NCI-H1694 (cell line): ENCODE data around the gene KCNJ11.
"Not testable (repeated sequence)": the region's sequence is repeated elsewhere in the genome, so short reads cannot be mapped to it uniquely, and the experiment has no call there.

ENCODE experiments used
- DNase-seq: peaks from one replicate; lab custom pipeline; 2025; lab: John Stamatoyannopoulos, UW

KCNJ11 gene

GRCh38 chr11:17388609-17389210 lies at the start of gene KCNJ11:
Gene KCNJ11 (minus strand): TSS chr11:17388659. CDS start chr11:17388091, 568 bp downstream.
- no peak for DNase-seq

GRCh38 chr11:17437366-17437765 lies 48.9 kb upstream of the KCNJ11 start:
- DNase-seq = no peak

- no peak for DNase-seq
Measured at GRCh38 chr11:17434108-17434507, 45.6 kb upstream of the KCNJ11 start.

- no peak for DNase-seq
Measured at GRCh38 chr11:17432002-17432401, 43.5 kb upstream of the KCNJ11 start.

GRCh38 chr11:17431139-17431538 lies 42.7 kb upstream of the KCNJ11 start:
- DNase-seq = no peak

- no peak for DNase-seq
Measured at GRCh38 chr11:17430616-17431015, 42.2 kb upstream of the KCNJ11 start.

GRCh38 chr11:17428925-17429324 lies 40.5 kb upstream of the KCNJ11 start:
- DNase-seq = no peak

- no peak for DNase-seq
Measured at GRCh38 chr11:17428261-17428660, 39.8 kb upstream of the KCNJ11 start.

GRCh38 chr11:17426233-17426632 lies 37.8 kb upstream of the KCNJ11 start:
- not testable (repeated sequence) for DNase-seq

GRCh38 chr11:17423533-17424310 lies 35.3 kb upstream of the KCNJ11 start:
- DNase-seq = no peak

- DNase-seq = no peak
Measured at GRCh38 chr11:17421781-17422180, 33.3 kb upstream of the KCNJ11 start.

GRCh38 chr11:17418444-17419081 lies 30.1 kb upstream of the KCNJ11 start:
- no peak for DNase-seq

GRCh38 chr11:17416492-17416891 lies 28.0 kb upstream of the KCNJ11 start:
- no peak for DNase-seq

GRCh38 chr11:17415523-17416104 lies 27.2 kb upstream of the KCNJ11 start:
- DNase-seq = no peak

- DNase-seq = no peak
Measured at GRCh38 chr11:17414992-17415391, 26.5 kb upstream of the KCNJ11 start.

GRCh38 chr11:17414317-17414737 lies 25.9 kb upstream of the KCNJ11 start:
- no peak for DNase-seq

GRCh38 chr11:17413414-17414316 lies 25.2 kb upstream of the KCNJ11 start:
- DNase-seq = no peak

GRCh38 chr11:17412488-17413180 lies 24.2 kb upstream of the KCNJ11 start:
- no peak for DNase-seq

GRCh38 chr11:17411418-17411817 lies 23.0 kb upstream of the KCNJ11 start:
- DNase-seq = no peak

- no peak for DNase-seq
Measured at GRCh38 chr11:17410606-17411379, 22.3 kb upstream of the KCNJ11 start.
